Panc1 (cell line): Measurements from ENCODE around the gene YJU2.

Experiments used
- POLR2AphosphoS5 ChIP-seq: IDR thresholded peaks from 2 replicates; pipeline ENCODE4 v1.6.1; 2012; ENCODE audit warnings: mild to moderate bottlenecking, low read depth, low read length, moderate library complexity
- REST ChIP-seq, 2 experiments: IDR thresholded peaks; 2 replicates each; pipeline ENCODE4 v1.6.1; 2011 to 2012; ENCODE audit warnings: low read depth in 2 of 2, control low read depth in 1 of 2, low read length in 1 of 2, mild to moderate bottlenecking in 1 of 2, moderate library complexity in 1 of 2; ENCODE audit not compliant: insufficient read depth in 1 of 2
- SIN3A ChIP-seq: IDR thresholded peaks from 2 replicates; pipeline ENCODE4 v1.6.1; 2012; ENCODE audit warnings: low read depth, mild to moderate bottlenecking, low read length, moderate library complexity, borderline replicate concordance; ENCODE audit not compliant: insufficient read depth
- TCF7L2 ChIP-seq: IDR thresholded peaks from 2 replicates; pipeline ENCODE4 v1.6.1; 2011; ENCODE audit warnings: mild to moderate bottlenecking, low read depth, low read length, inconsistent platforms
- TF ChIP-seq, protein P1 (sequence below): fragments of 450-650 bp; IDR thresholded peaks from 2 replicates; pipeline ENCODE4 v1.5.1; 2017; ENCODE audit warnings: mild to moderate bottlenecking

- TF ChIP-seq, protein P1, sequence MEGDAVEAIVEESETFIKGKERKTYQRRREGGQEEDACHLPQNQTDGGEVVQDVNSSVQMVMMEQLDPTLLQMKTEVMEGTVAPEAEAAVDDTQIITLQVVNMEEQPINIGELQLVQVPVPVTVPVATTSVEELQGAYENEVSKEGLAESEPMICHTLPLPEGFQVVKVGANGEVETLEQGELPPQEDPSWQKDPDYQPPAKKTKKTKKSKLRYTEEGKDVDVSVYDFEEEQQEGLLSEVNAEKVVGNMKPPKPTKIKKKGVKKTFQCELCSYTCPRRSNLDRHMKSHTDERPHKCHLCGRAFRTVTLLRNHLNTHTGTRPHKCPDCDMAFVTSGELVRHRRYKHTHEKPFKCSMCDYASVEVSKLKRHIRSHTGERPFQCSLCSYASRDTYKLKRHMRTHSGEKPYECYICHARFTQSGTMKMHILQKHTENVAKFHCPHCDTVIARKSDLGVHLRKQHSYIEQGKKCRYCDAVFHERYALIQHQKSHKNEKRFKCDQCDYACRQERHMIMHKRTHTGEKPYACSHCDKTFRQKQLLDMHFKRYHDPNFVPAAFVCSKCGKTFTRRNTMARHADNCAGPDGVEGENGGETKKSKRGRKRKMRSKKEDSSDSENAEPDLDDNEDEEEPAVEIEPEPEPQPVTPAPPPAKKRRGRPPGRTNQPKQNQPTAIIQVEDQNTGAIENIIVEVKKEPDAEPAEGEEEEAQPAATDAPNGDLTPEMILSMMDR = no peak
- TF ChIP-seq REST (IDR thresholded peaks at IDR 0.05; ENCODE audit: insufficient read depth in 1 of 2, low read depth in 2 of 2, low read length in 1 of 2) = no peak
- TF ChIP-seq POLR2AphosphoS5 = no peak
- TF ChIP-seq SIN3A = no peak
- no peak for TF ChIP-seq TCF7L2
These were observed 22.4 kb upstream of the YJU2 start for GRCh38 chr19:4224470-4224869.
